Measurements from ENCODE around the gene MLANA. TPM values are rescaled to one million over a fixed set of nuclear protein-coding genes. Genes with fewer than 3 reads are reported as not detected.

Gene MLANA
- total and polyA plus RNA-seq, 4 experiments from 2014 or later, result 0.59 TPM; not detected in 3

GRCh38 chr9:5854063-5854790 is 36.5 kb upstream of the MLANA start:
- no peaks in the 10 kb centered on the region for H3K9me3 ChIP-seq (ENCODE audit: control insufficient read depth in 1 of 2, low read length in 2 of 2)
- Mint-ChIP-seq H3K4me3 (no peak overlapping the region), H3K36me3 (peaks cover 7 to 15% of the 10 kb centered on the region in 2 donors), H3K27ac (peak overlapping the region in 4 of 7 donors; percentile 19 to 77 (median 34)), H3K27me3 (no peaks in the 10 kb centered on the region), H3K4me1 (peaks cover 22 to 44% (median 32%) of the 10 kb centered on the region in 4 donors), H3K9me3 (peaks cover 0 to 7% (median 3%) of the 10 kb centered on the region in 8 donors)
- ChIA-PET POLR2A (ENCODE audit: partially characterized antibody) (interaction anchor here (1.0 to 1.7 kb wide), 2 partner anchors 12 to 226 kb away, joined by 3 to 6 read pairs; no protein-coding TSS in a partner anchor), CTCF (ENCODE audit: partially characterized antibody) (interaction anchor here (0.7 to 1.4 kb wide), 5 partner anchors 10 to 33 kb away, joined by 3 to 6 read pairs (median 3); no protein-coding TSS in a partner anchor)
- intact Hi-C loops (cut with micrococcal nuclease), result no loop called here
- H3K27ac ChIP-seq (ENCODE audit: low read depth, low read length), result no peak overlapping the region
- no peaks in the 10 kb centered on the region for H3K36me3 ChIP-seq (ENCODE audit: insufficient read depth, low read length)
- peaks cover 28% of the 10 kb centered on the region for H3K4me1 ChIP-seq (ENCODE audit: insufficient read depth, low read length)
- no peaks in the 10 kb centered on the region for H3K27me3 ChIP-seq (ENCODE audit: insufficient read depth, low read length)
- DNase-seq, result no peak
- no peak overlapping the region for H3K4me3 ChIP-seq (ENCODE audit: low read length in 2 of 2)

DNA sequence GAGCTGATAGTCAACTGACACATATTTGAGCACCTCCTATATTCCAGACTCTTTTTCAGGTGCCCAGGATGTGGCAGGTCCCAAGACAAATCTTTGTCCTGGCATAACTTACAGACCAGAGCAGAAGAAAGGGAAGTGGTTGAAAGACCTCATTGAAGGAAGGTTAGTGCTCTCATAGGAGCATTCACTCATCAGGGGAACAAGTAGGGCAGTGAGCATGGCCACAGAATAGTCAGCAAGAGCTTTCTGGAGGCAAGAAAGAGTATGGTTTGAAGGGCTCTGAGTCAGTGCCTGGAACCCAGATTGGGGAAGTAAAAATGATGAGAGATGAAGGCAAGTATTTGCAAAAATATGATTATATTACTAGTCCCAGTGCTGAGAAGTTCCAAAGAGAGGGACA is 32.8 kb upstream of the MLANA start:
- Histone ChIP-seq H3K36me3 (ENCODE audit: insufficient read depth, low read length) (no peaks in the 10 kb centered on the region), H3K27me3 (ENCODE audit: insufficient read depth, low read length) (no peaks in the 10 kb centered on the region), H3K4me1 (ENCODE audit: insufficient read depth, low read length) (peaks cover 3% of the 10 kb centered on the region), H3K4me3 (ENCODE audit: low read length in 2 of 2) (no peak overlapping the region), H3K27ac (ENCODE audit: low read depth, low read length) (no peak overlapping the region), H3K9me3 (ENCODE audit: control insufficient read depth in 1 of 2, low read length in 2 of 2) (no peaks in the 10 kb centered on the region)
- intact Hi-C loops (cut with micrococcal nuclease), result no loop called here
- no peaks in the 10 kb centered on the region for H3K27me3 Mint-ChIP-seq
- no peak overlapping the region for H3K4me3 Mint-ChIP-seq
- CTCF ChIA-PET (ENCODE audit: partially characterized antibody), result interaction anchor here (1.1 to 2.8 kb wide), 2 partner anchors 11 to 28 kb away, joined by 5 to 14 read pairs; no protein-coding TSS in a partner anchor
- no peak overlapping the region for H3K27ac Mint-ChIP-seq
- H3K36me3 Mint-ChIP-seq, result peaks cover 7 to 15% of the 10 kb centered on the region in 2 donors
- H3K9me3 Mint-ChIP-seq, result peaks cover 0 to 7% (median 3%) of the 10 kb centered on the region in 8 donors
- H3K4me1 Mint-ChIP-seq, result peaks cover 5 to 13% (median 9%) of the 10 kb centered on the region in 4 donors
- no peak for DNase-seq
- POLR2A ChIA-PET (ENCODE audit: partially characterized antibody), result interaction anchor here (0.6 kb wide), 1 partner anchor 259 kb away, joined by 3 read pairs; no protein-coding TSS in a partner anchor

- no peak overlapping the region for H3K4me3 Mint-ChIP-seq
- CTCF ChIA-PET (ENCODE audit: partially characterized antibody), result interaction anchor here (2.8 kb wide), 1 partner anchor 27 kb away, joined by 14 read pairs; no protein-coding TSS in a partner anchor
- no peak overlapping the region for H3K27ac ChIP-seq (ENCODE audit: low read depth, low read length)
- no peaks in the 10 kb centered on the region for H3K36me3 ChIP-seq (ENCODE audit: insufficient read depth, low read length)
- H3K4me1 ChIP-seq (ENCODE audit: insufficient read depth, low read length), result no peaks in the 10 kb centered on the region
- DNase-seq, result no peak
- peaks cover 0 to 4% (median 1%) of the 10 kb centered on the region in 8 donors for H3K9me3 Mint-ChIP-seq
- intact Hi-C loops (cut with micrococcal nuclease), result no loop called here
- H3K9me3 ChIP-seq (ENCODE audit: control insufficient read depth in 1 of 2, low read length in 2 of 2), result no peaks in the 10 kb centered on the region
- POLR2A ChIA-PET (ENCODE audit: partially characterized antibody), result interaction anchor here (1.3 kb wide), 1 partner anchor 17 kb away, joined by 5 read pairs; no protein-coding TSS in a partner anchor
- H3K27me3 Mint-ChIP-seq, result no peaks in the 10 kb centered on the region
- H3K4me3 ChIP-seq (ENCODE audit: low read length in 2 of 2), result no peak overlapping the region
- peaks cover 7 to 13% of the 10 kb centered on the region in 2 donors for H3K36me3 Mint-ChIP-seq
- H3K27me3 ChIP-seq (ENCODE audit: insufficient read depth, low read length), result no peaks in the 10 kb centered on the region
- no peak overlapping the region for H3K27ac Mint-ChIP-seq
- peaks cover 0 to 4% (median under 1%) of the 10 kb centered on the region in 4 donors for H3K4me1 Mint-ChIP-seq
Measured at GRCh38 chr9:5858833-5859232, 31.9 kb upstream of the MLANA start.

DNA sequence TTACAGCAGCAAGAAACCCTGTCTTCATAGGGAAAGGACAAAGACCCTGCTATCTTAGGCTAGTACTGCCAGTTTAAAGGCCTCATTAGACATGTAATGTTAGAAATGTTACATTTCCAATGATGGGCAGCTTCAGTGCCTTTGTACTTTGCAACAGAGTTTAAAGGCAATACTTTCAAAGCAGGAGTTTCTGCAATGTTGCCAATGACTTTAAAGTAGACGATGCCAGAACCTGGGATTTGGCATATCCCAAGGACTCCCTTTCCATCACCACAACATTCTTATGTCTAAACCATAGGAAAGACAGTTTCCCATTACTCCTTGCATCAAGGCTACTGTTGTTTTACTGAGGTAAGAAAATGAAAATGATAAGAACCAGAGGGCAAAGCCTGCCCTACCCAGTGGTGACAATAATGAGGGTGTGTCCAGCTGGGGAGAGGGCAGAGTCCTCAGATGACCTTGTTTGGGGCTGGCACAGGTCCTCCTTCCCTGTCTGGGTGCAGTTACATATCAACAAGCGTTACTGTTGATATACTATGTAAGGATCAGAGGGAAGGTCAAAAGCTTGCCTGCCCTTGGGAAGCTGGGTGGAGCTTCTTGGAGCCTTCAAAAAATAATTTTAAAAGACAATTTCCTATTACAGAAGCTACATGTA is 27.5 kb upstream of the MLANA start:
- Histone ChIP-seq H3K36me3 (ENCODE audit: insufficient read depth, low read length) (no peaks in the 10 kb centered on the region), H3K27me3 (ENCODE audit: insufficient read depth, low read length) (no peaks in the 10 kb centered on the region), H3K4me3 (ENCODE audit: low read length in 2 of 2) (no peak overlapping the region), H3K27ac (ENCODE audit: low read depth, low read length) (no peak overlapping the region), H3K9me3 (ENCODE audit: control insufficient read depth in 1 of 2, low read length in 2 of 2) (no peaks in the 10 kb centered on the region), H3K4me1 (ENCODE audit: insufficient read depth, low read length) (no peaks in the 10 kb centered on the region)
- intact Hi-C loops (cut with micrococcal nuclease), result no loop called here
- Mint-ChIP-seq H3K4me3 (no peak overlapping the region), H3K4me1 (no peaks in the 10 kb centered on the region), H3K9me3 (no peaks in the 10 kb centered on the region), H3K27me3 (no peaks in the 10 kb centered on the region), H3K27ac (no peak overlapping the region), H3K36me3 (peaks cover 0 to 8% of the 10 kb centered on the region in 2 donors)
- POLR2A ChIA-PET (ENCODE audit: partially characterized antibody), result no interaction called here
- CTCF ChIA-PET (ENCODE audit: partially characterized antibody), result interaction anchor here (1.1 to 3.4 kb wide), 3 partner anchors 23 to 33 kb away, joined by 3 to 11 read pairs (median 10); partner anchors contain the start of gene ERMP1
- DNase-seq, result no peak

DNA sequence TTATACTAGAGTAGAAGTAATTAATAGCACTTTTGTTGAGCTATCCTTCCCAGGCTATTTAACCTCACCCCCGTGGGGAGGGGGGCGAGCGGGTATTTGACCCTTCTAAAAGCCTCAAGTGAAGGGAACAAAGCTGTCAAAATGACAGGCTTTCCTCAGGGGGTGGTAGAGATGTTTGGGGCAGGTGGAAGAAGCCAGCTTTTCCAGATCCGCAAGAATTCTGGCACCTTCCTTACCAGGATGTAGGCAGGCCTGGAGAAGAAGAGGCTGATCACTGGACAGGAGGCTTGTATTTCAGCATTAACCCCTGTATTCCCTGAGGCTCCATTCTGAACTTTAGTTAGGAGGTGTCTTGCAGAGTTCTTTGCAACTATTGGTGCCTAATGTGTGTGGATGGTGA is 26.2 kb upstream of the MLANA start:
- CTCF ChIA-PET (ENCODE audit: partially characterized antibody), result interaction anchor here (1.0 to 3.4 kb wide), 4 partner anchors 22 to 34 kb away, joined by 3 to 11 read pairs (median 7); partner anchors contain the start of gene ERMP1

DNA sequence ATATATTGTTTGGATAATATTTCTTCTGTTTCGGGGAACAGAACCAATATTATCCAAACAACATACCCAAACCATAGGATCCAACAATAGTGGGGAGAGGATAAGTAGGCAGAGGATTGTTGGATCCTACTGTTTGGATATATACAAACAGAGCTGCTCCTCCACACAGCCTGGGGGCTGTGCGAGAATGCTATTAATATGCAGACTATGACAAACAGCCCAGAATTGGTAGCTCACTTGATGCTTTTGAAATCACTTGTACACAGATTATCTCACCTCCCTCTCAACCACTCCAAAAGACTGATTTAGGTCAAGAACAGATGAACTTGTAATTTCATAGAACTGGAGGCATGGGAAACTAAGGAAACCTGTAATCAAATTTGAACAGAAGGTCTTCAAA is 24.4 kb upstream of the MLANA start:
- Histone ChIP-seq H3K36me3 (ENCODE audit: insufficient read depth, low read length) (no peaks in the 10 kb centered on the region), H3K9me3 (ENCODE audit: control insufficient read depth in 1 of 2, low read length in 2 of 2) (no peaks in the 10 kb centered on the region), H3K4me1 (ENCODE audit: insufficient read depth, low read length) (no peaks in the 10 kb centered on the region), H3K27ac (ENCODE audit: low read depth, low read length) (no peak overlapping the region), H3K4me3 (ENCODE audit: low read length in 2 of 2) (no peak overlapping the region), H3K27me3 (ENCODE audit: insufficient read depth, low read length) (no peaks in the 10 kb centered on the region)
- no peak for DNase-seq
- Mint-ChIP-seq H3K4me1 (peaks cover 0 to 12% (median 8%) of the 10 kb centered on the region in 4 donors), H3K36me3 (peaks cover 0 to 20% of the 10 kb centered on the region in 2 donors), H3K9me3 (no peaks in the 10 kb centered on the region), H3K4me3 (no peak overlapping the region), H3K27me3 (no peaks in the 10 kb centered on the region), H3K27ac (no peak overlapping the region)
- ChIA-PET CTCF (ENCODE audit: partially characterized antibody) (interaction anchor here (0.9 to 1.7 kb wide), 6 partner anchors 11 to 34 kb away, joined by 3 to 6 read pairs (median 4); no protein-coding TSS in a partner anchor), POLR2A (ENCODE audit: partially characterized antibody) (no interaction called here)
- intact Hi-C loops (cut with micrococcal nuclease), result loop anchor here (5.0 kb wide), 1 partner anchor 34 kb away; the partner anchor contains the start of gene ERMP1

More for the DNA sequence above, 26.2 kb upstream of the MLANA start:
- no peak for DNase-seq
- Mint-ChIP-seq H3K27ac (no peak overlapping the region), H3K4me3 (no peak overlapping the region), H3K27me3 (no peaks in the 10 kb centered on the region), H3K36me3 (peaks cover 0 to 10% of the 10 kb centered on the region in 2 donors), H3K4me1 (peaks cover 0 to 4% (median 2%) of the 10 kb centered on the region in 4 donors), H3K9me3 (no peaks in the 10 kb centered on the region)
- no peak overlapping the region for H3K4me3 ChIP-seq (ENCODE audit: low read length in 2 of 2)
- POLR2A ChIA-PET (ENCODE audit: partially characterized antibody), result no interaction called here
- H3K27me3 ChIP-seq (ENCODE audit: insufficient read depth, low read length), result no peaks in the 10 kb centered on the region
- H3K9me3 ChIP-seq (ENCODE audit: control insufficient read depth in 1 of 2, low read length in 2 of 2), result no peaks in the 10 kb centered on the region
- no peaks in the 10 kb centered on the region for H3K36me3 ChIP-seq (ENCODE audit: insufficient read depth, low read length)
- H3K4me1 ChIP-seq (ENCODE audit: insufficient read depth, low read length), result no peaks in the 10 kb centered on the region
- intact Hi-C loops (cut with micrococcal nuclease), result no loop called here
- no peak overlapping the region for H3K27ac ChIP-seq (ENCODE audit: low read depth, low read length)

- H3K27me3 Mint-ChIP-seq, result no peaks in the 10 kb centered on the region
- intact Hi-C loops (cut with micrococcal nuclease), result loop anchor here (5.0 kb wide), 1 partner anchor 34 kb away; the partner anchor contains the start of gene ERMP1
- H3K27me3 ChIP-seq (ENCODE audit: insufficient read depth, low read length), result no peaks in the 10 kb centered on the region
- H3K4me1 ChIP-seq (ENCODE audit: insufficient read depth, low read length), result no peaks in the 10 kb centered on the region
- no peaks in the 10 kb centered on the region for H3K9me3 Mint-ChIP-seq
- H3K4me3 Mint-ChIP-seq, result no peak overlapping the region
- H3K9me3 ChIP-seq (ENCODE audit: control insufficient read depth in 1 of 2, low read length in 2 of 2), result no peaks in the 10 kb centered on the region
- peaks cover 0 to 12% (median 8%) of the 10 kb centered on the region in 4 donors for H3K4me1 Mint-ChIP-seq
- H3K36me3 Mint-ChIP-seq, result peaks cover 0 to 20% of the 10 kb centered on the region in 2 donors
- DNase-seq, result no peak
- H3K27ac Mint-ChIP-seq, result peak overlapping the region in 1 of 7 donors; percentile 24
- no peak overlapping the region for H3K27ac ChIP-seq (ENCODE audit: low read depth, low read length)
- POLR2A ChIA-PET (ENCODE audit: partially characterized antibody), result no interaction called here
- H3K36me3 ChIP-seq (ENCODE audit: insufficient read depth, low read length), result no peaks in the 10 kb centered on the region
- CTCF ChIA-PET (ENCODE audit: partially characterized antibody), result interaction anchor here (1.0 to 1.7 kb wide), 3 partner anchors 10 to 33 kb away, joined by 3 to 6 read pairs (median 3); no protein-coding TSS in a partner anchor
- no peak overlapping the region for H3K4me3 ChIP-seq (ENCODE audit: low read length in 2 of 2)
Measured at GRCh38 chr9:5866685-5867084, 24.0 kb upstream of the MLANA start.
